ENCODE results near the gene TWIST2.

DNA sequence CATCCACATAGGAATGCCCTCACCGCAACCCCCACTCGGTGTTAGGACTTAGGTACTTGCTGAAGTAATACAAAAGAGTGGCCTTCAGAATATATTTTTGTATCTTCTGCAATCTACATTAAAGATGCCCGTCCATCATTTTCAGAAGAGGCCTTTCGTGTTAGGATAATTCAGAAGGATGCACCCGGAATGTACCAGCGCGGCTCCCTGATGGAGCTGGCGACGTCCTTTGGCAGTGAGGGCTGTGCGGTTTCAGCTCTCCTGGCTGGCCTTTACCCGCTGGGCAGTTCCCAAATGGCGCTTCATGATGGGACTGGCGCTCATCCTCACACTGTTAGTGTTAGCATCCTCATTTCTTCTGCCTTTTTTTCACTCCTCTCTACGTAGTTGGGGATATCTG, 15.3 kb downstream of the TWIST2 start:
- TF ChIP-seq EP300 (IDR thresholded peaks at IDR 0.05; ENCODE audit: borderline replicate concordance in 1 of 2, low read depth in 1 of 2, low read length in 1 of 2) (no peak), RFX5 (IDR thresholded peaks at IDR 0.05; ENCODE audit: low read length) (no peak), MEF2A (IDR thresholded peaks at IDR 0.05; ENCODE audit: borderline replicate concordance, low read depth) (no peak), SIN3A (IDR thresholded peaks at IDR 0.05; ENCODE audit: borderline replicate concordance, low read depth, low read length) (no peak)
- TF ChIP-seq, protein P1, sequence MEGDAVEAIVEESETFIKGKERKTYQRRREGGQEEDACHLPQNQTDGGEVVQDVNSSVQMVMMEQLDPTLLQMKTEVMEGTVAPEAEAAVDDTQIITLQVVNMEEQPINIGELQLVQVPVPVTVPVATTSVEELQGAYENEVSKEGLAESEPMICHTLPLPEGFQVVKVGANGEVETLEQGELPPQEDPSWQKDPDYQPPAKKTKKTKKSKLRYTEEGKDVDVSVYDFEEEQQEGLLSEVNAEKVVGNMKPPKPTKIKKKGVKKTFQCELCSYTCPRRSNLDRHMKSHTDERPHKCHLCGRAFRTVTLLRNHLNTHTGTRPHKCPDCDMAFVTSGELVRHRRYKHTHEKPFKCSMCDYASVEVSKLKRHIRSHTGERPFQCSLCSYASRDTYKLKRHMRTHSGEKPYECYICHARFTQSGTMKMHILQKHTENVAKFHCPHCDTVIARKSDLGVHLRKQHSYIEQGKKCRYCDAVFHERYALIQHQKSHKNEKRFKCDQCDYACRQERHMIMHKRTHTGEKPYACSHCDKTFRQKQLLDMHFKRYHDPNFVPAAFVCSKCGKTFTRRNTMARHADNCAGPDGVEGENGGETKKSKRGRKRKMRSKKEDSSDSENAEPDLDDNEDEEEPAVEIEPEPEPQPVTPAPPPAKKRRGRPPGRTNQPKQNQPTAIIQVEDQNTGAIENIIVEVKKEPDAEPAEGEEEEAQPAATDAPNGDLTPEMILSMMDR (IDR thresholded peaks at IDR 0.05), result no peak
- TF ChIP-seq, protein P2, sequence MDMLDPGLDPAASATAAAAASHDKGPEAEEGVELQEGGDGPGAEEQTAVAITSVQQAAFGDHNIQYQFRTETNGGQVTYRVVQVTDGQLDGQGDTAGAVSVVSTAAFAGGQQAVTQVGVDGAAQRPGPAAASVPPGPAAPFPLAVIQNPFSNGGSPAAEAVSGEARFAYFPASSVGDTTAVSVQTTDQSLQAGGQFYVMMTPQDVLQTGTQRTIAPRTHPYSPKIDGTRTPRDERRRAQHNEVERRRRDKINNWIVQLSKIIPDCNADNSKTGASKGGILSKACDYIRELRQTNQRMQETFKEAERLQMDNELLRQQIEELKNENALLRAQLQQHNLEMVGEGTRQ (IDR thresholded peaks at IDR 0.05; ENCODE audit: borderline replicate concordance, low read depth, low read length), result no peak
- TF ChIP-seq, protein P3, sequence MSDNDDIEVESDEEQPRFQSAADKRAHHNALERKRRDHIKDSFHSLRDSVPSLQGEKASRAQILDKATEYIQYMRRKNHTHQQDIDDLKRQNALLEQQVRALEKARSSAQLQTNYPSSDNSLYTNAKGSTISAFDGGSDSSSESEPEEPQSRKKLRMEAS (IDR thresholded peaks at IDR 0.05; ENCODE audit: low read depth), result no peak
- TF ChIP-seq, protein P4, sequence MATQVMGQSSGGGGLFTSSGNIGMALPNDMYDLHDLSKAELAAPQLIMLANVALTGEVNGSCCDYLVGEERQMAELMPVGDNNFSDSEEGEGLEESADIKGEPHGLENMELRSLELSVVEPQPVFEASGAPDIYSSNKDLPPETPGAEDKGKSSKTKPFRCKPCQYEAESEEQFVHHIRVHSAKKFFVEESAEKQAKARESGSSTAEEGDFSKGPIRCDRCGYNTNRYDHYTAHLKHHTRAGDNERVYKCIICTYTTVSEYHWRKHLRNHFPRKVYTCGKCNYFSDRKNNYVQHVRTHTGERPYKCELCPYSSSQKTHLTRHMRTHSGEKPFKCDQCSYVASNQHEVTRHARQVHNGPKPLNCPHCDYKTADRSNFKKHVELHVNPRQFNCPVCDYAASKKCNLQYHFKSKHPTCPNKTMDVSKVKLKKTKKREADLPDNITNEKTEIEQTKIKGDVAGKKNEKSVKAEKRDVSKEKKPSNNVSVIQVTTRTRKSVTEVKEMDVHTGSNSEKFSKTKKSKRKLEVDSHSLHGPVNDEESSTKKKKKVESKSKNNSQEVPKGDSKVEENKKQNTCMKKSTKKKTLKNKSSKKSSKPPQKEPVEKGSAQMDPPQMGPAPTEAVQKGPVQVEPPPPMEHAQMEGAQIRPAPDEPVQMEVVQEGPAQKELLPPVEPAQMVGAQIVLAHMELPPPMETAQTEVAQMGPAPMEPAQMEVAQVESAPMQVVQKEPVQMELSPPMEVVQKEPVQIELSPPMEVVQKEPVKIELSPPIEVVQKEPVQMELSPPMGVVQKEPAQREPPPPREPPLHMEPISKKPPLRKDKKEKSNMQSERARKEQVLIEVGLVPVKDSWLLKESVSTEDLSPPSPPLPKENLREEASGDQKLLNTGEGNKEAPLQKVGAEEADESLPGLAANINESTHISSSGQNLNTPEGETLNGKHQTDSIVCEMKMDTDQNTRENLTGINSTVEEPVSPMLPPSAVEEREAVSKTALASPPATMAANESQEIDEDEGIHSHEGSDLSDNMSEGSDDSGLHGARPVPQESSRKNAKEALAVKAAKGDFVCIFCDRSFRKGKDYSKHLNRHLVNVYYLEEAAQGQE (IDR thresholded peaks at IDR 0.05; ENCODE audit: low read depth, low read length), result no peak
